H1 (cell line): ENCODE data around the gene CCDC40. TPM values are rescaled to one million over a fixed set of nuclear protein-coding genes. Genes with fewer than 3 reads are reported as not detected.

ENCODE experiments used
- CTCF ChIA-PET: fragments of 300-600 bp; sonication (Branson Sonifier 250); formaldehyde crosslinking; loops from one replicate; lab custom pipeline; 2021; ENCODE audit not compliant: partially characterized antibody; lab: Charles Lee
- POLR2A ChIA-PET: fragments of 300-600 bp; sonication (Branson Sonifier 250); formaldehyde crosslinking; loops from one replicate; lab custom pipeline; 2021; ENCODE audit warnings: inconsistent platforms; ENCODE audit not compliant: partially characterized antibody; lab: Charles Lee
- DNase-seq, 2 experiments: peaks; one replicate each; pipeline versions ENCODE4 v3.0.0 to v3.0.0-alpha.2; 2010 to 2022; ENCODE audit warnings: low spot score in 2 of 2, low read depth in 1 of 2, mixed read lengths in 1 of 2
- FAIRE-seq: peaks from 2 replicates; lab custom pipeline; 2011; peaks lifted over from hg19 to GRCh38; lab: Jason Lieb, UNC
- H2AFZ ChIP-seq: 2 replicates; pipeline ENCODE4 v1.8.1; 2012; ENCODE audit warnings: low read length, inconsistent platforms
- H2AK5ac ChIP-seq: 2 replicates; pipeline ENCODE4 v1.6.1; 2013; ENCODE audit warnings: low read depth, low read length
- H2BK120ac ChIP-seq: replicated peaks from 2 replicates; pipeline ENCODE3; 2013; ENCODE audit warnings: low read depth, low read length, inconsistent platforms
- H2BK12ac ChIP-seq: 2 replicates; pipeline ENCODE4 v1.6.1; 2013; ENCODE audit warnings: low read depth, low read length
- H2BK15ac ChIP-seq: 2 replicates; pipeline ENCODE4 v1.6.1; 2013; ENCODE audit warnings: low read length
- H2BK20ac ChIP-seq: 2 replicates; pipeline ENCODE4 v1.6.1; 2013; ENCODE audit warnings: low read length
- H2BK5ac ChIP-seq: 2 replicates; pipeline ENCODE4 v1.6.1; 2013; ENCODE audit warnings: low read depth, low read length
- H3K14ac ChIP-seq: 2 replicates; pipeline ENCODE4 v1.6.1; 2013; ENCODE audit warnings: inconsistent platforms; ENCODE audit not compliant: insufficient read length
- H3K18ac ChIP-seq: 2 replicates; pipeline ENCODE4 v1.6.1; 2013; ENCODE audit warnings: low read length; ENCODE audit errors: extremely low read depth
- H3K23ac ChIP-seq: 2 replicates; pipeline ENCODE4 v1.6.1; 2013; ENCODE audit warnings: inconsistent platforms; ENCODE audit not compliant: insufficient read length
- H3K23me2 ChIP-seq: 2 replicates; pipeline ENCODE4 v1.6.1; 2013; ENCODE audit warnings: low read depth, low read length
- H3K27ac ChIP-seq: 2 replicates; pipeline ENCODE4 v1.6.1; 2011; ENCODE audit warnings: low read depth, low read length, inconsistent platforms
- H3K27me3 ChIP-seq, 4 experiments: replicated peaks in 1 of 4; 1 replicate in 1 of 4; 2 replicates in 3 of 4; pipeline versions ENCODE4 v1.6.1 to v1.8.1; 2011 to 2013; ENCODE audit warnings: low read length in 3 of 4, mild to moderate bottlenecking in 3 of 4, inconsistent platforms in 2 of 4, mixed read lengths in 2 of 4, moderate library complexity in 1 of 4; ENCODE audit not compliant: control insufficient read depth in 3 of 4, insufficient read depth in 3 of 4; ENCODE audit errors: extremely low read depth in 1 of 4
- H3K36me3 ChIP-seq, 4 experiments: 2 replicates each; pipeline versions ENCODE4 v1.6.1 to v1.8.1; 2011 to 2013; ENCODE audit warnings: mild to moderate bottlenecking in 4 of 4, low read length in 3 of 4, moderate library complexity in 2 of 4, control low read depth in 1 of 4, inconsistent platforms in 1 of 4; ENCODE audit not compliant: insufficient read depth in 4 of 4, control insufficient read depth in 2 of 4
- H3K4ac ChIP-seq: replicated peaks from 2 replicates; pipeline ENCODE3; 2013; ENCODE audit warnings: low read length, low read depth, mixed read lengths, inconsistent platforms; ENCODE audit not compliant: insufficient read length
- H3K4me1 ChIP-seq, 4 experiments: replicated peaks in 1 of 4; 1 replicate in 1 of 4; 2 replicates in 3 of 4; pipeline versions ENCODE4 v1.6.1 to v1.8.1; 2011 to 2013; ENCODE audit warnings: low read length in 3 of 4, inconsistent platforms in 2 of 4, mixed read lengths in 1 of 4; ENCODE audit not compliant: insufficient read depth in 4 of 4, control insufficient read depth in 3 of 4
- H3K4me2 ChIP-seq, 2 experiments: 2 replicates each; pipeline versions ENCODE4 v1.6.1 to v1.8.1; 2011 to 2013; ENCODE audit warnings: low read depth in 2 of 2, low read length in 2 of 2, control low read depth in 1 of 2, inconsistent platforms in 1 of 2, mild to moderate bottlenecking in 1 of 2; ENCODE audit not compliant: insufficient read depth in 1 of 2
- H3K4me3 ChIP-seq, 4 experiments: fragments of 200-600, 300-600 bp in 1 of 4; sonication (generic), shearing (Covaris generic), sonication (Bioruptor Twin) in 1 of 4; 2 replicates each; pipeline versions ENCODE4 v1.5.1 to v1.8.1; 2011 to 2016; ENCODE audit warnings: low read length in 4 of 4, low read depth in 3 of 4, control low read depth in 2 of 4, inconsistent platforms in 2 of 4, mild to moderate bottlenecking in 2 of 4, mixed read lengths in 1 of 4, moderate library complexity in 1 of 4; ENCODE audit not compliant: insufficient read depth in 2 of 4; ENCODE audit errors: extremely low read depth in 1 of 4
- H3K56ac ChIP-seq: replicated peaks from 2 replicates; pipeline ENCODE3; 2013; ENCODE audit warnings: low read depth, mild to moderate bottlenecking, mixed read lengths, low read length, inconsistent platforms; ENCODE audit not compliant: insufficient read length
- H3K79me1 ChIP-seq: 2 replicates; pipeline ENCODE4 v1.6.1; 2013; ENCODE audit warnings: low read depth, low read length, control low read depth
- H3K79me2 ChIP-seq, 2 experiments: 2 replicates each; pipeline versions ENCODE4 v1.6.1 to v1.8.1; 2012 to 2013; ENCODE audit warnings: low read length in 2 of 2, mild to moderate bottlenecking in 2 of 2, inconsistent platforms in 1 of 2; ENCODE audit not compliant: insufficient read depth in 2 of 2, control insufficient read depth in 1 of 2
- H3K9ac ChIP-seq, 4 experiments: replicated peaks in 1 of 4; 1 replicate in 1 of 4; 2 replicates in 3 of 4; pipeline versions ENCODE4 v1.6.1 to v1.8.1; 2011 to 2013; ENCODE audit warnings: low read depth in 3 of 4, low read length in 3 of 4, control low read depth in 2 of 4, mild to moderate bottlenecking in 2 of 4, moderate library complexity in 2 of 4, inconsistent platforms in 1 of 4; ENCODE audit errors: extremely low read depth in 1 of 4
- H3K9me3 ChIP-seq, 2 experiments: 2 replicates each; pipeline versions ENCODE4 v1.6.1 to v1.8.1; 2012 to 2013; ENCODE audit warnings: mild to moderate bottlenecking in 2 of 2, moderate library complexity in 2 of 2, control low read depth in 1 of 2, inconsistent platforms in 1 of 2, low read depth in 1 of 2, low read length in 1 of 2, mixed read lengths in 1 of 2; ENCODE audit not compliant: insufficient read depth in 2 of 2
- H4K20me1 ChIP-seq, 2 experiments: replicated peaks in 1 of 2; 2 replicates each; pipeline versions ENCODE3 to v1.8.1; 2011 to 2013; ENCODE audit warnings: inconsistent platforms in 2 of 2, low read length in 2 of 2, mild to moderate bottlenecking in 1 of 2; ENCODE audit not compliant: insufficient read depth in 2 of 2, control insufficient read depth in 1 of 2
- H4K5ac ChIP-seq: 2 replicates; pipeline ENCODE4 v1.6.1; 2013; ENCODE audit warnings: low read length, low read depth, mixed read lengths, inconsistent platforms; ENCODE audit not compliant: insufficient read length
- H4K8ac ChIP-seq: 2 replicates; pipeline ENCODE4 v1.8.0; 2013; ENCODE audit warnings: mild to moderate bottlenecking, moderate library complexity, low read length, inconsistent platforms; ENCODE audit not compliant: insufficient read depth; ENCODE audit errors: extremely low read depth
- H4K91ac ChIP-seq: replicated peaks from 2 replicates; pipeline ENCODE3; 2013; ENCODE audit warnings: low read length, mixed read lengths, inconsistent platforms; ENCODE audit not compliant: insufficient read length
- BACH1 ChIP-seq: IDR thresholded peaks from 2 replicates; pipeline ENCODE4 v1.6.1; 2012; ENCODE audit warnings: low read length, improper control_type of control experiment
- CHD2 ChIP-seq: IDR thresholded peaks from 2 replicates; pipeline ENCODE4 v1.6.1; 2012; ENCODE audit warnings: low read length, improper control_type of control experiment
- GABPA ChIP-seq: IDR thresholded peaks from 2 replicates; pipeline ENCODE4 v1.6.1; 2011; ENCODE audit warnings: mild to moderate bottlenecking, low read length, moderate library complexity, borderline replicate concordance; ENCODE audit not compliant: insufficient read depth
- GTF2F1 ChIP-seq: IDR thresholded peaks from 2 replicates; pipeline ENCODE4 v1.6.1; 2012; ENCODE audit warnings: low read depth, low read length, improper control_type of control experiment, borderline replicate concordance
- MAFK ChIP-seq: IDR thresholded peaks from 2 replicates; pipeline ENCODE4 v1.6.1; 2012; ENCODE audit warnings: low read depth, mild to moderate bottlenecking, improper control_type of control experiment, low read length
- SIRT6 ChIP-seq: IDR thresholded peaks from one replicate; pipeline ENCODE4 v1.7.1; 2012; ENCODE audit warnings: low read length, inconsistent platforms
- USF2 ChIP-seq: IDR thresholded peaks from 2 replicates; pipeline ENCODE4 v1.6.1; 2011; ENCODE audit warnings: low read length, improper control_type of control experiment
- WGBS, 2 experiments: shearing (Covaris generic) in 1 of 2; methylation state at CpG; one replicate each; pipeline versions ENCODE4 v1.1.6 to v1.1.7; 2013 to 2015; ENCODE audit warnings: low lambda C conversion rate in 2 of 2, mixed read lengths in 2 of 2, inconsistent platforms in 1 of 2, low coverage in 1 of 2, missing lambda C conversion rate in 1 of 2; ENCODE audit not compliant: insufficient replicate concordance in 2 of 2, insufficient coverage in 1 of 2, insufficient read length in 1 of 2; ENCODE audit errors: extremely low coverage in 1 of 2, missing lambda C conversion rate in 1 of 2; 5-methylcytosine and 5-hydroxymethylcytosine counted together
- polyA plus RNA-seq, 7 experiments: library from polyadenylated mRNA; depleted of rRNA in 3 of 7; stranded (reverse) in 5 of 7; unstranded in 2 of 7; fragments of >200 nt in 5 of 7; fragments of 200-250 nt in 2 of 7; gene quantifications; 1 replicate in 5 of 7; 2 replicates in 1 of 7; 4 replicates in 1 of 7; pipeline versions ENCODE4 v1.2.1 to v1.2.3, GENCODE V29; 2011 to 2013; ENCODE audit warnings: missing spikeins in 2 of 7, mixed read lengths in 2 of 7
- total RNA-seq: library from RNA; stranded (reverse); fragmentation: NEBNext Ultra II Directional; extraction: Animal tissue kit (Norgen Biotek cat#: 25700); gene quantifications from 2 replicates; pipeline ENCODE4 v1.2.1, GENCODE V29; 2021

Gene CCDC40
- total and polyA plus RNA-seq, 2 of the 8 experiments (the other 6 are each of a cell fraction or from before 2014, with no cell fraction given): 4.1 to 11.5 TPM

- CTCF ChIA-PET: interaction anchor here (0.8 to 1.4 kb wide), 3 partner anchors 9 to 183 kb away, joined by 3 to 8 read pairs (median 6); no protein-coding TSS in a partner anchor
- H2BK20ac ChIP-seq: no peak overlapping the region
Observed at GRCh38 chr17:80000136-80000535, 36.3 kb upstream of the CCDC40 start.

More at GRCh38 chr17:80000136-80000535, 36.3 kb upstream of the CCDC40 start:
- POLR2A ChIA-PET: interaction anchor here (0.6 to 1.2 kb wide), 2 partner anchors 14 to 162 kb away, joined by 3 to 5 read pairs; no protein-coding TSS in a partner anchor
- H2BK15ac ChIP-seq: no peak overlapping the region
- H3K56ac ChIP-seq: no peak overlapping the region
- no peak for FAIRE-seq
- H4K5ac ChIP-seq: no peak overlapping the region
- no peak overlapping the region for H4K91ac ChIP-seq
- H3K27ac ChIP-seq: no peak overlapping the region
- WGBS, 2 experiments: 93% methylated on average over 7 of the region's 7 CpGs; no CpG with 5 or more reads in 1 of the 2 experiments
- H3K79me2 ChIP-seq: peaks cover 0 to 5% of the 10 kb centered on the region in 2 experiments; a peak in 1 of 4 replicates
- no peaks in the 10 kb centered on the region for H3K23me2 ChIP-seq
- H4K20me1 ChIP-seq: peaks cover 2 to 6% of the 10 kb centered on the region in 2 experiments
- no peak overlapping the region for H2BK5ac ChIP-seq
- no peak overlapping the region for H3K9ac ChIP-seq
- peaks cover 4% of the 10 kb centered on the region; the same call in 1 of the 2 replicates for H3K79me1 ChIP-seq
- H3K14ac ChIP-seq: no peak overlapping the region
- H3K23ac ChIP-seq: no peak overlapping the region
- no peaks in the 10 kb centered on the region for H3K4me1 ChIP-seq
- H2AFZ ChIP-seq: no peak overlapping the region
- no peak overlapping the region for H2BK120ac ChIP-seq
- no peak overlapping the region for H2AK5ac ChIP-seq
- H2BK12ac ChIP-seq: no peak overlapping the region
- H3K36me3 ChIP-seq: peaks cover 0 to 11% (median 1%) of the 10 kb centered on the region in 4 experiments; a peak in 2 of 8 replicates
- no peaks in the 10 kb centered on the region for H3K27me3 ChIP-seq
- no peak overlapping the region for H4K8ac ChIP-seq
- TF ChIP-seq USF2 (no peak), SIRT6 (no peak), CHD2 (no peak), GTF2F1 (no peak), BACH1 (no peak), GABPA (no peak), MAFK (no peak)
- TF ChIP-seq, all 59 proteins: peak for 0
- H3K9me3 ChIP-seq: no peaks in the 10 kb centered on the region; a peak in 1 of 4 replicates
- no peak overlapping the region for H3K4ac ChIP-seq
- no peak overlapping the region for H3K4me2 ChIP-seq
- DNase-seq: no peak
- H3K4me3 ChIP-seq: no peak overlapping the region
- H3K18ac ChIP-seq: no peak overlapping the region
